NB4 (cell line): ENCODE results near the gene PSMD12.

Source experiments
- POLR2A ChIP-seq: IDR thresholded peaks from 2 replicates; pipeline ENCODE4 v1.6.1; 2011; ENCODE audit warnings: mild to moderate bottlenecking; ENCODE audit not compliant: insufficient read length; ENCODE audit errors: extremely low read depth
- TF ChIP-seq, protein P1 (sequence below): IDR thresholded peaks from one replicate; pipeline ENCODE4 v1.5.1; 2012; ENCODE audit warnings: low read depth, low read length

DNA sequence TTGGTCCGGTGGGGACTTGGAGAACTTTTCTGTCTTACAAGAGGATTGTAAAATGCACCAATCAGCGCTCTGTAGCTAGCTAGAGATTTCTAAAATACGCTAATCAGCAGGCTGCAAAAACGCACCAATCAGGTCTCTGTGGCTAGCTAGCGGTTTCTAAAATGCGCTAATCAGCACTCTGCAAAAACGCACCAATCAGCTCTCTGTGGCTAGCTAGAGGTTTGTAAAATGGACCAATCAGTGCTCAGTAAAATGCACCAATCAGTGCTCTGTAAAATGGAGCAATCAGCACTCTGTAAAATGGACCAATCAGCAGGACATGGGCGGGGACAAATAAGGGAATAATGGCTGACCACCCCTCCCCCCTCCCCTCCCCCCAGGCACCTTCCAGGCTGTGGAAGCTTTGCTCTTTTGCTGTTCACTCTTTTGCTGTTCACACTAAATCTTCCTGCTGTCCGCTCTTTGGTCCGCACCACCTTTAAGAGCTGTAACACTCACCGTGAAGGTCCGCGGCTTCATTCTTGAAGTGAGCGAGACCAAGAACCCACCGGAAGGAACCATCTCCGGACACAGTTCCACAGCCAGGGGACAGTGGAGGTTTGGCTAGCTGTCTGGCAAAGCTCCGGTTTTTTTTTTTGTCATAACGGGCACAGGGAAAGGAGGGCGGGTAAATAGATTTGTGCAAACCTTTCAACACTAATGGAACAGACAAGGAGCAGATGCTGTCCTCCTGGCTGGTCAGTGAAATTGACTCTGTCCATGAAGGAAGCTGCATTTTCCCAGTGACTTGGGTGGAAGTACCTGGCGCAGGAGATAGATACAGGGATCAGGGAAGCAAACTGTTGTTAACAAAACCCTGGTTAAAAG is 19.0 kb upstream of the PSMD12 start:
- TF ChIP-seq, protein P1, sequence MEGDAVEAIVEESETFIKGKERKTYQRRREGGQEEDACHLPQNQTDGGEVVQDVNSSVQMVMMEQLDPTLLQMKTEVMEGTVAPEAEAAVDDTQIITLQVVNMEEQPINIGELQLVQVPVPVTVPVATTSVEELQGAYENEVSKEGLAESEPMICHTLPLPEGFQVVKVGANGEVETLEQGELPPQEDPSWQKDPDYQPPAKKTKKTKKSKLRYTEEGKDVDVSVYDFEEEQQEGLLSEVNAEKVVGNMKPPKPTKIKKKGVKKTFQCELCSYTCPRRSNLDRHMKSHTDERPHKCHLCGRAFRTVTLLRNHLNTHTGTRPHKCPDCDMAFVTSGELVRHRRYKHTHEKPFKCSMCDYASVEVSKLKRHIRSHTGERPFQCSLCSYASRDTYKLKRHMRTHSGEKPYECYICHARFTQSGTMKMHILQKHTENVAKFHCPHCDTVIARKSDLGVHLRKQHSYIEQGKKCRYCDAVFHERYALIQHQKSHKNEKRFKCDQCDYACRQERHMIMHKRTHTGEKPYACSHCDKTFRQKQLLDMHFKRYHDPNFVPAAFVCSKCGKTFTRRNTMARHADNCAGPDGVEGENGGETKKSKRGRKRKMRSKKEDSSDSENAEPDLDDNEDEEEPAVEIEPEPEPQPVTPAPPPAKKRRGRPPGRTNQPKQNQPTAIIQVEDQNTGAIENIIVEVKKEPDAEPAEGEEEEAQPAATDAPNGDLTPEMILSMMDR = no peak
- no peak for TF ChIP-seq POLR2A
